Spleen (tissue), 11 donors: ENCODE measurements around the gene HMCN2. TPM values are rescaled to one million over a fixed set of nuclear protein-coding genes. Genes with fewer than 3 reads are reported as not detected.
"Not testable (repeated sequence)": the region's sequence is repeated elsewhere in the genome, so short reads cannot be mapped to it uniquely, and the experiment has no call there.

Source experiments
- DNase-seq: peaks from one replicate; pipeline ENCODE4 v3.0.0-alpha.2; 2020
- H3K27ac ChIP-seq, 8 donors: fragments of 200-600 bp; sonication (generic) in 7 of 8; 1 replicate in 4 of 8; 2 replicates in 4 of 8; pipeline versions ENCODE4 v1.5.0 to v1.8.0; 2016 to 2021; ENCODE audit warnings: inconsistent platforms in 4 of 8, mild to moderate bottlenecking in 4 of 8, moderate library complexity in 1 of 8
- H3K27me3 ChIP-seq, 7 donors: fragments of 200-600 bp; sonication (generic) in 6 of 7; replicated peaks in 1 of 7; 1 replicate in 4 of 7; 2 replicates in 3 of 7; pipeline versions ENCODE4 v1.5.0 to v1.8.0; 2016 to 2021; ENCODE audit warnings: inconsistent platforms in 3 of 7, mild to moderate bottlenecking in 1 of 7
- H3K36me3 ChIP-seq, 6 donors: fragments of 200-600 bp; sonication (generic) in 5 of 6; 1 replicate in 4 of 6; 2 replicates in 2 of 6; pipeline versions ENCODE4 v1.5.0 to v1.8.0; 2016 to 2021; ENCODE audit warnings: inconsistent platforms in 2 of 6
- H3K4me1 ChIP-seq, 6 donors: fragments of 200-600 bp; sonication (generic) in 5 of 6; 1 replicate in 3 of 6; 2 replicates in 3 of 6; pipeline versions ENCODE4 v1.5.0 to v1.8.0; 2016 to 2021; ENCODE audit warnings: inconsistent platforms in 3 of 6
- H3K4me3 ChIP-seq, 8 donors: fragments of 200-600 bp; sonication (generic) in 7 of 8; 1 replicate in 4 of 8; 2 replicates in 4 of 8; pipeline versions ENCODE4 v1.5.0 to v1.8.0; 2016 to 2021; ENCODE audit warnings: inconsistent platforms in 4 of 8, mild to moderate bottlenecking in 4 of 8, moderate library complexity in 2 of 8
- H3K9me3 ChIP-seq, 8 donors: fragments of 200-600 bp; sonication (generic) in 7 of 8; 1 replicate in 4 of 8; 2 replicates in 4 of 8; pipeline versions ENCODE4 v1.5.0 to v1.8.0; 2016 to 2021; ENCODE audit warnings: inconsistent platforms in 4 of 8
- POLR2A ChIP-seq, 3 donors: fragments of 450-650 bp; IDR thresholded peaks; one replicate each; pipeline ENCODE4 v1.5.1; 2017; ENCODE audit warnings: antibody characterized with exemption in 3 of 3, mild to moderate bottlenecking in 1 of 3
- POLR2AphosphoS5 ChIP-seq, 3 donors: sonication (generic); formaldehyde crosslinking; IDR thresholded peaks; one replicate each; pipeline ENCODE4 v1.5.1; 2017; ENCODE audit warnings: antibody characterized with exemption in 3 of 3
- WGBS, 5 donors: extraction: QIAGEN DNeasy Blood & Tissue Kit in 3 of 5; methylation state at CpG; one replicate each; pipeline versions ENCODE4 v1.1.5 to v1.1.7; 2013 to 2018; 5-methylcytosine and 5-hydroxymethylcytosine counted together
- intact Hi-C: fragments of 100-400 bp; cut with DNase I; formaldehyde crosslinking; loops from one replicate; pipeline ENCODE4 v1.15.0; 2023; ENCODE audit warnings: low total_unique reads
- polyA plus RNA-seq, 3 donors: library from polyadenylated mRNA; stranded (reverse); fragments of 200-250 nt; gene quantifications; one replicate each; pipeline ENCODE4 v1.2.1, GENCODE V29; 2013
- total RNA-seq, 7 donors: library from RNA; depleted of rRNA in 3 of 7; stranded (reverse); fragments of >200 nt in 3 of 7; fragmentation: NEBNext Ultra II Directional in 4 of 7; extraction: Animal tissue kit (Norgen Biotek cat#: 25700) in 4 of 7; gene quantifications; one replicate each; pipeline versions ENCODE4 v1.1.0 to v1.2.1, GENCODE V29; 2016 to 2021
- TF ChIP-seq, protein P1 (sequence below), 11 experiments: fragments of 200-600 bp in 7 of 11; fragments of 450-650 bp in 4 of 11; sonication (generic) in 4 of 11; IDR thresholded peaks in 8 of 11; conservative IDR thresholded peaks in 3 of 11; 1 replicate in 7 of 11; 2 replicates in 4 of 11; pipeline versions ENCODE4 v1.4.0 to v1.8.0; 2016 to 2021; ENCODE audit warnings: antibody characterized with exemption in 11 of 11, inconsistent platforms in 4 of 11, mild to moderate bottlenecking in 1 of 11
- donor health status: healthy with polysubstance abuse.
- donor health status: DM: no; HTN: no; CAD: no; lungs with moderate emphysema.
- donor health status: DM: no; HTN: no; CAD: no.
- donor health status: Bipolar disorder and iron deficiency.
- donor health status: healthy.
- donor health status: DM: no; HTN: no; CAD: no.
- donor health status: DM: yes; HTN: yes; CAD: no.

Gene HMCN2
- total and polyA plus RNA-seq, 10 donors = 0.09 to 1.9 (median 0.73) TPM

GRCh38 chr9:130256644-130257043, 8.9 kb upstream of the HMCN2 start:
- TF ChIP-seq POLR2A (IDR thresholded peaks at IDR 0.05) (no peak), POLR2AphosphoS5 (IDR thresholded peaks at IDR 0.05) (no peak)
- TF ChIP-seq, protein P1, sequence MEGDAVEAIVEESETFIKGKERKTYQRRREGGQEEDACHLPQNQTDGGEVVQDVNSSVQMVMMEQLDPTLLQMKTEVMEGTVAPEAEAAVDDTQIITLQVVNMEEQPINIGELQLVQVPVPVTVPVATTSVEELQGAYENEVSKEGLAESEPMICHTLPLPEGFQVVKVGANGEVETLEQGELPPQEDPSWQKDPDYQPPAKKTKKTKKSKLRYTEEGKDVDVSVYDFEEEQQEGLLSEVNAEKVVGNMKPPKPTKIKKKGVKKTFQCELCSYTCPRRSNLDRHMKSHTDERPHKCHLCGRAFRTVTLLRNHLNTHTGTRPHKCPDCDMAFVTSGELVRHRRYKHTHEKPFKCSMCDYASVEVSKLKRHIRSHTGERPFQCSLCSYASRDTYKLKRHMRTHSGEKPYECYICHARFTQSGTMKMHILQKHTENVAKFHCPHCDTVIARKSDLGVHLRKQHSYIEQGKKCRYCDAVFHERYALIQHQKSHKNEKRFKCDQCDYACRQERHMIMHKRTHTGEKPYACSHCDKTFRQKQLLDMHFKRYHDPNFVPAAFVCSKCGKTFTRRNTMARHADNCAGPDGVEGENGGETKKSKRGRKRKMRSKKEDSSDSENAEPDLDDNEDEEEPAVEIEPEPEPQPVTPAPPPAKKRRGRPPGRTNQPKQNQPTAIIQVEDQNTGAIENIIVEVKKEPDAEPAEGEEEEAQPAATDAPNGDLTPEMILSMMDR (IDR thresholded peaks at IDR 0.05 in 8 of 11, conservative IDR thresholded peaks at IDR 0.05 in 3 of 11) = no peak
- Histone ChIP-seq H3K27ac (no peak overlapping the region), H3K4me3 (no peak overlapping the region), H3K36me3 (no peaks in the 10 kb centered on the region), H3K9me3 (peaks cover 0 to 6% (median 0%) of the 10 kb centered on the region in 8 donors), H3K27me3 (peaks cover 0 to 53% (median 4%) of the 10 kb centered on the region in 7 donors), H3K4me1 (no peaks in the 10 kb centered on the region)
- whole genome bisulfite sequencing, 5 donors = 63 to 86% (median 74%) methylated on average over 2 of the region's 2 CpGs
- intact Hi-C loops = no loop called here
- no peak for DNase-seq

DNA sequence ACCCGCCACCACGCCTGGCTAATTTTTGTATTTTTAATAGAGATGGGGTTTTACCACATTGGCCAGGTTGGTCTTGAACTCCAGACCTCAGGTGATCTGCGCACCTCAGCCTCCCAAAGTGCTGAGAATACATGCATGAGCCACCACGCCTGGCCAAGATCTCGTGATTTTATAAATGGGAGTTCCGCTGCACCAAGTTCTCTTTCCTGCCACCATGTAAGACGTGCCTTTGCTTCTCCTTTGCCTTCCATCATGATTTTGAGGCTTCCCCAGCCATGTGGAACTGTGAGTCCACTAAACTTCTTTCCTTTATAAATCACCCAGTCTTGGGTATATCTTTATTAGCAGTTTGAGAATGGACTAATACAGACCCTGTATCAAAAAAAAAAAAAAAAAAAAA, 7.4 kb upstream of the HMCN2 start:
- DNase-seq, intact Hi-C loops, H3K4me3 ChIP-seq, H3K36me3 ChIP-seq, H3K9me3 ChIP-seq, H3K4me1 ChIP-seq, H3K27ac ChIP-seq: not testable (repeated sequence)
- H3K27me3 ChIP-seq = peaks cover 0 to 68% (median 10%) of the 10 kb centered on the region in 7 donors
- 89 to 95% (median 94%) methylated on average over 7 of the region's 7 CpGs for WGBS, 5 donors

DNA sequence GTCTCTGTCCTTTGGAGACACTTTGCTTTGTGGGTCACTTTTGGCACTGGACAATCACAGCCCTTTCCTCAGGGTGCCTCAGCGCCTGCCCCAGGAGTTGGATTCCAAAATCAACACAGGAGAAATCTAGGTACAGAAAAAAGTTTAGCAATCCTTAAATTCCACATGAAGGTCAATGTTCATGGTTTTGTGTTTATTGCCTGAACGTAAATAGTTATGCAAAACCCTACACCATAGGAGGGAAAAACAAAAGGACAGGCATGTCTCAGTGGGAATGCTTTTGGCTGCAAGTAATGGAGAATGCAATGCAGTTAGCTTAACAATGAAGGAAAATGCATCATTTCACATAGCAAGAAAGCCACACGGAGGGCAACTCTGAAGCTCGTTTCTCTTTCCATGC, 6.5 kb upstream of the HMCN2 start:
- DNase-seq = no peak
- intact Hi-C loops = no loop called here
- no peak overlapping the region for H3K4me3 ChIP-seq

GRCh38 chr9:130260816-130261765, 4.5 kb upstream of the HMCN2 start:
- Histone ChIP-seq H3K27ac (no peak overlapping the region), H3K9me3 (peaks cover 0 to 6% (median 0%) of the 10 kb centered on the region in 8 donors), H3K27me3 (peaks cover 3 to 92% (median 38%) of the 10 kb centered on the region in 7 donors), H3K4me1 (peaks cover 0 to 10% (median 9%) of the 10 kb centered on the region in 6 donors), H3K36me3 (no peaks in the 10 kb centered on the region), H3K4me3 (no peak overlapping the region)
- TF ChIP-seq POLR2AphosphoS5 (IDR thresholded peaks at IDR 0.05) (no peak), POLR2A (IDR thresholded peaks at IDR 0.05) (no peak)
- TF ChIP-seq, protein P1 (IDR thresholded peaks at IDR 0.05 in 8 of 11, conservative IDR thresholded peaks at IDR 0.05 in 3 of 11) = no peak
- intact Hi-C loops = no loop called here
- peak; percentile 50 for DNase-seq
- 78 to 82% (median 80%) methylated on average over 16 of the region's 16 CpGs for WGBS, 5 donors

More for the DNA sequence above, 6.5 kb upstream of the HMCN2 start:
- no peaks in the 10 kb centered on the region for H3K4me1 ChIP-seq
- 79 to 93% (median 87%) methylated on average over 4 of the region's 4 CpGs for WGBS, 5 donors
- peaks cover 0 to 6% (median 0%) of the 10 kb centered on the region in 8 donors for H3K9me3 ChIP-seq
- TF ChIP-seq, protein P1 (IDR thresholded peaks at IDR 0.05 in 8 of 11, conservative IDR thresholded peaks at IDR 0.05 in 3 of 11) = no peak
- TF ChIP-seq POLR2A (IDR thresholded peaks at IDR 0.05) (no peak), POLR2AphosphoS5 (IDR thresholded peaks at IDR 0.05) (no peak)
- H3K36me3 ChIP-seq = no peaks in the 10 kb centered on the region
- peaks cover 0 to 77% (median 19%) of the 10 kb centered on the region in 7 donors for H3K27me3 ChIP-seq
- no peak overlapping the region for H3K27ac ChIP-seq
